Esophagus squamous epithelium (tissue), 4 donors: ENCODE measurements around the gene MKRN1.

Experiments used
- CTCF ChIP-seq, 6 experiments: fragments of 450-650 bp in 4 of 6; fragments of 200-600 bp in 2 of 6; sonication (generic) in 2 of 6; IDR thresholded peaks; one replicate each; pipeline ENCODE4 v1.5.1; 2016 to 2019; ENCODE audit warnings: antibody characterized with exemption in 6 of 6, mild to moderate bottlenecking in 4 of 6, moderate library complexity in 4 of 6
- POLR2A ChIP-seq, 4 donors: fragments of 450-650 bp; IDR thresholded peaks; one replicate each; pipeline ENCODE4 v1.6.1; 2017; ENCODE audit warnings: antibody characterized with exemption in 4 of 4, mild to moderate bottlenecking in 4 of 4, moderate library complexity in 3 of 4

GRCh38 chr7:140435252-140435895 is 43.9 kb downstream of the MKRN1 start:
- TF ChIP-seq CTCF (IDR thresholded peaks at IDR 0.05) (no peak), POLR2A (IDR thresholded peaks at IDR 0.05) (no peak)
